GM19468 (cell line): ENCODE measurements around the gene SLC15A3.

Experiments
- ATAC-seq: cut with Tn5 transposase; IDR thresholded peaks from one replicate; pipeline ENCODE4 v1.9.1; 2021; ENCODE audit warnings: mild to moderate bottlenecking, moderate library complexity, moderate number of reproducible peaks; ENCODE audit not compliant: unreplicated experiment; ENCODE audit errors: extremely low read depth

Gene SLC15A3

DNA sequence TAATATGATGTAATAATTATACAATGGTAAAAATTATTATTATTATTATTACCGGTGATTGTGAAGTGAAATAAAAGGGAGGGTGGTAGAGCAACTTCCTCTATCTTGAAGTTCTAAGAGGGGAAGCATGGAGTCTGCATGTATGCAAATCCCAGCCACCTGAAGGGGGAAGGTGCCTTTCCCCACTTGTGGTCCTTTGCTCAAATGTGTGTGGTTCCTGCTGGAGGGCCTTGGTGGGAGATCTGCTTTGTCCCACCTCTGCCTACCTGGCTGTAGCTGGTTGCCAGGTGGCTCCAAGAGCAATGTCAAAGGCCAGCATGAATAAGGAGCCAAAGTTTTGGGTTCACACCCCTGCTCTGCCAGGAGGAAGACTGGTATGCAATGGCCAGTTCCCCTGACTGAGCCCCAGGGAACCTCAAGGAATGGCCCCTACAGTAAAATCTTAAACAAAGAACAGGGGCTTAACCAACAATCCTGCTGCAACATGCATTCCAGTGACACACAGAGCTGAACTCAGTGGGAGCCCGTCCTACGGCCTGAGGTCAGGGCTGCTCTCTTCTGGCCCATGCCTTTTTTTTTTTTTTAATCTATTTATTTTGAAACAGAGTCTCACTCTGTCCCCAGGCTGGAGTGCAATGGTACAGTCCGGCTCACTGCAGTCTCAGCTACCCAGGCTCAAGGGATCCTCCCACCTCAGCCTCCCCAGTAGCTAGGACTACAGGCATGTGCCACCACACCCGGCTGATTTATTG is 19.2 kb downstream of the SLC15A3 start:
- no peak for ATAC-seq

DNA sequence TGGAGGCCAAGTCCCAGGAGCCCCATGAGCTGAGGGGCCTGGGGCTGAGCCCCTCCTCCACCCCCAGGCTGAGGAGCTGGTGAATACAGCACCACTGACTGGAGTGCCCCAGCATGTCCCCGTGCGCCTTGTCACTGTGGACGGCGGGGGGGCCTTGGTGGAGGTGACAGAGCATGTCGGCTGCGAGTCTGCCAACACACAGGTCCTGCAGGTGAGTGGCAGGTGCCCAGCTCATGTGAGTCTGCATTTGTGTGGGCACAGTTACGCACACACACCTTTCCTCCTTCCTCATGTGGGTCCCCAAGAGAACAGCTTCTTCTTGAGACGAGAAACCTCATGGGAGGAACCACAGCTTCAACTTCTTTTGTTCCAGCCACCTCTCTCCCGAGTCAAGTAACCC is 20.1 kb downstream of the SLC15A3 start:
- no peak for ATAC-seq

DNA sequence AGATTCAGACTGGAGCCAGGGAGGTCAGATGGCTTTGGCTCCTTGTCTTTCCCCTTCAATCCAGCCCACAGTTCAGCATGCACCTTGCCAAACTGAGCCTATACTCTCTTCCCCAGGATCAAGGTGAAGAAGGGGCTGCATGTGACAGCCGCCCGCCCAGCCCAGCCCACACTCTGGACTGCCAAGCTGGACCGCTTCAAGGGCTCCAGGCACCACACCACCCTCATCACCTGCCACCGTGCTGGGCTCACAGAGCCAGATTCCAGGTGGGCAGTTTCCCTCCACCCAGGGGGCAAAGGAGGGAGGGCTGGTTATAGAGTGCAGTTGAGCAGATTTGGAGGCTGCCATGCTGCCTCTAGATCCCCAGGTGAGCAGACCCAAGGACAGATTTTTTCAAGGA is 21.6 kb downstream of the SLC15A3 start:
- ATAC-seq = no peak

DNA sequence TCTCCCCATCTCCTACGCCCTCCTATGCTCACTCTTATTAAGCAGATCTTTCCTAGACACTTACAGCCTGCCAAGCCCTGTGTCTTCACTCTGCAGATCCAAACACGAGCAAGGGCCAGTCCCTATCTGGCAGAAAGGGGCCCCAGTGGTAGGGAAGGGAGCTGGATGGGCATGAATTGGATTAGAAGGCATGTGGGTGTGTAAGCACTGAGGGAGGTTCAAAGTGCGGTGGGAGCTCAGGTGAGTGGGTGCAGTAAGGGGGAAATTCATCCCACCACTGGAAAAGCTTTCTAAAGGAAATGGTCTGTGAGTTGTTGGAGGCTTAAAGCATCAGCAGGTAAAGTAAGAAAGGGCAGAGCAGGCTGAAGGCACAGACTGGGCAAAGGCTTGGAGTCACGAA is 22.2 kb downstream of the SLC15A3 start:
- ATAC-seq = no peak

DNA sequence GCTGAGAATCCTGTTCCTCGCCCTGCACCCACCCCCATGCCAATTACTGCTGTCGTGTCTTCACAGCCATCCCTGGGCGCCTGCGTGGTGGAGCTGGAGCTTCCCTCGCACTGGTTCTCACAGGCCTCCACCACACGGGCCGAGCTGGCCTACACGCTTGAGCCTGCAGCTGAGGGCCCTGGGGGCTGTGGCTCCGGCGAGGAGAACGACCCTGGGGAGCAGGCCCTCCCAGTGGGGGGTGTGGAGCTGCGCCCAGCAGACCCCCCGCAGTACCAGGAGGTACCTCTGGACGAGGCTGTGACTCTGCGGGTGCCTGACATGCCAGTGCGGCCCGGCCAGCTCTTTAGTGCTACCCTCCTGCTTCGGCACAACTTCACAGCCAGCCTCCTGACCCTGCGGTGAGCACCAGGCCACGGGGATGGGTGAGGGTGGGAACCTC is 23.4 kb downstream of the SLC15A3 start:
- no peak for ATAC-seq

DNA sequence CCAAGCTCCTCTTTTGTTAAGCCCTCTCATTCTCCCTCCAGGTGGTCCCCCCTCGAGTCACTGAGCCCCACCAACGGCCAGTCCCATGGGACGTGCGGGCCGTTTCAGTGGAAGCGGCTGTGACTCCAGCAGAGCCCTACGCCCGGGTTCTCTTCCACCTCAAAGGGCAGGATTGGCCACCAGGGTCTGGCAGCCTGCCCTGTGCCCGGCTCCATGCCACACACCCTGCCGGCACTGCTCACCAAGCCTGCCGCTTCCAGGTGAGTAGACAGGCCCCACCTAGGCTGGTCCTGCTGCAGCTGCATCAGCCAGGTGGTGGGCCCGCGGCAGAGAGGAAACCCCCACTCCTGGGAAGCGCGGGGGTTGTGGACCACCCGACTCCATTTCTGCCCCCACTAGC is 24.4 kb downstream of the SLC15A3 start:
- no peak for ATAC-seq

DNA sequence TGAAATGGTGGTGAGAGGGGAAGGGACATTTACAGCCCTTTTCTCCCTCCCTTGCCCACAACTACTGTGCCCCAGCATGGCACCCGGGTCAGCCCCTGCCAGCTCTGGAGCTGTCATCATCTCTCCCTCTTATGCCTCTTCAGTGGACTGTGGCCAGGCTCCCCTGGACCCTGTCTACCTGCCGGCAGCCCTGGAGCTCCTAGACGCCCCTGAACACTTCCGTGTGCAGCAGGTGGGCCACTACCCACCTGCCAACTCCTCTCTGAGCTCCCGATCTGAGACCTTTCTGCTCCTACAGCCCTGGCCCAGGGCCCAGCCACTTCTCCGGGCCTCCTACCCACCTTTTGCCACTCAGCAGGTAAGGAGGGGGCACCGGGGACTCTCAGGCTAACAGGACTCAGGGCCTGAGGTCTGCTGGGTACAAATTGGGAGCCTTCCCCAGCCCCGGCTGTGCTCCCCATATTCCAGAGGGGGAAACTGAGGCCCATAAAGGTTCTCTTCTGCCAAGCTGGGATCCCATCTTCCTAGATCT is 24.8 kb downstream of the SLC15A3 start:
- ATAC-seq = no peak

DNA sequence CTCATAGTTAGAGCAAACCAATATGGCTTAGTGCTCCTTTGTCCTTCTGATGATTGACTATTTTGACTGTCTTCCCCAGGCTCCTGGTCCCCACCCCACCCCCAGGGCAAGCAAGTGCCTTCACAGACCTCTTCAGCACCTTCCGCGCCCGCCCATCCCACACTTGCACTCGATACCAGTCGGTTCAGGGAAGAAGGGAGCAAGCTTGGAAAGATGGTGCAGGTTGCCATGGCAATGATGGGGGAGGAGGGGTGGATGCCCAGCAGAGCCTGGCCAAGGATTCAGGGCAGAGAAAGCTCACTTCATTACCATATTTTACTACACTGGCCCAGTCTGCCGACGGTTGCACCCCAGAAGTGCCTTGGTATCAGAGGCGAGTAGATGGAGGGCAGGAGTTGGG is 25.5 kb downstream of the SLC15A3 start:
- ATAC-seq = no peak

DNA sequence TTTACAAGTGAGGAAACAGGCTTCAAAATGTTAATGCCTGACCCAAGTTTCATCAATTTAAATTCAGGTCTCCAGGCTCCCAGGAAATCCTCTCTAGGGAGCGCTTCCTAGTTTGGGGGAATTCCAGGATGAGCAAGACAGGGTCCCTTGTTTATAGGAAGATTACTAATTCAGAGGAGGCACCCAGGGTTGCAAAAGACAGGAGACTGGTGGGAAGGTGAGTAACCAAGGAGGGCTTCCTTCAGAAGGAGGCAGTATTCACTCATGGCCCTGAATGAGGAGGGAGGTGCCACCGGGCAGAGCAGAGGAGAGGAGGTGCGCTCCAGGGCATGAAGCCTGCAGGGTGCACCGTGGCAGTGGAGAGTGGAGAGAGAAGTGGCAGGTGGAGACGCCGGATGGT is 26.1 kb downstream of the SLC15A3 start:
- ATAC-seq = no peak

DNA sequence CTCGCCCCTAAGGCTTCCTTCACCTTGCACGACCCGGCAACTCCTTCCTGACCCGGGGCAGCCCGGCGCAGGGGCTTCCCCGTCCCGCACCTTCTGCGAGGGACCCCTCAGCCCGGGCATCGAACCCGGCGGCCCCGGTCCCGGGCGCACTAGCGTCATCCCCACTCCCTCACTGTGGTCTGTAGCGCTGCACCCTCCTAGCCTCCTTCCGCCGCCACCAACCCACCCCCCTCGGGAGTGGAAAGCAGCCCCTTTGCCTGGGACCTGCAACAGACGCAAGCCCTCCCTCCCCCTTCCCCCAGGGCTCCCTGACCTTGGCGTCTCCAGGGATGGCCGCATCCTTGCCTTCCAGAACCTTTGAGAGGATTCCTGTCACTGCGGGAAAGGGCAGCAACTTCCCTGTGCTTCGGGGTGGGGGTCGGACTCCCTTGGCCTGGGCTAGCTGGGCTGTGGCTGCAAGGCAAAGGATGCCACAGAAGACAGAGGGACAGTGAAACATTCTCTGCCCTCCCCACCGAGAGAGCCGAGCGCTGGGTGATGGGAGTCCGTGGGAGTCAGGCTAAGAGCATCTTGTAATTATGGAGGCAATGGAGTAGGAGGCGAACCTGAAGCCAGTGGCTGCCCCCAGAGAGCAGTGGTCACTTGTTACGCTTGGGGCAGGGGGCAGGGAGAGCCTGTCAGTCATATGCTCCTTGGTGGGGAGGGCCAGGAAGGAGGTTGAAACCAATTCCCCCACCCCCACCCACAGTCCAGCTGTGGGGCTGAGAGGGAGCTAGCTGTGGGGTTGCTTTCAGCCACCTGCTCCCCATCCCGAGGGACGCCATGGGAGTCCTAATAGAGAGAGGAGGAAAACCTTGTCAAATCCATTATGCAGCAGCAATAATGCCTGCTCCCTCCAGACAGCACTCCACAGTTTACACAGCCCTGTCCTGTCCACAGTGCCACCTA is 26.8 kb downstream of the SLC15A3 start:
- ATAC-seq = no peak

DNA sequence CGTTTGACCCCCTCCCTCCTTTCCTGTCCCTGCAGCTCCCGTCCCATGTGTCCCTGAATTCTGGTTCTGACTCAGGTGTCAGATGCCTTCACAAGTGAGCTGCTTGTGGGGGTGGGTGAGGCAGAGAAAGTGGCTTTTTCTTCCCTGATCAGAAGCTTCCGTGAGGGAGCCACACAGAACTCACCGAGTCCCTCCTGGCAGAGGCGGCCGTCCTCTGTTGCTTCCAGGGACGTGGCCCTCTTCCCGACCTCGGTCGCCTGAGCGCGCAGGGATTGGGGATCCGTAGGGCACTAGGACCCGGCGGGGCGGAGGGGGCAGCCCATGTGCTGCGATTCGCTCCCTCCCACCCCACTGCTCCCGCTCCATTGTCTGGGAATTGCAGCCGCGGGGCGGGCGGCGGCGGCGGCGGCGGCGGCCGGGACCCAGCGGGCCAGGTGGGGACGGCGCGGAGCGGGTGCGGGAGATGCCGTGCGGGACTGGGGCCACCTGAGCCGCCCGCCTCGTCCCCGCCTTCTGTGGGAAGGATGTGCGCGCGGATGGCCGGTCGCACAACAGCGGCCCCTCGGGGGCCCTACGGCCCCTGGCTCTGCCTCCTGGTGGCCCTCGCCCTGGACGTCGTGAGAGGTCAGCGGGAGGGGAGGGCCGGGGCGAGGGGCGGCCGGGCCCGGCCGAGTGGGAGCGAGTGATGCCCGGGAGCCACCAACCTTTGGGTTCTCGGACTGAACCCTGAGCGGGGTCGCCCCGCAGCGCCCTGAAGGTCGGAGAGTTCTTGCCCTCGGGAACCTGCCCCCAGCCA is 27.7 kb downstream of the SLC15A3 start, which contains the start of gene TMEM132A:
TMEM132A (plus strand) TSS at position 351 of the 796 bp plus-strand sequence; CDS start at position 525, 174 bp downstream.
- ATAC-seq = no peak

DNA sequence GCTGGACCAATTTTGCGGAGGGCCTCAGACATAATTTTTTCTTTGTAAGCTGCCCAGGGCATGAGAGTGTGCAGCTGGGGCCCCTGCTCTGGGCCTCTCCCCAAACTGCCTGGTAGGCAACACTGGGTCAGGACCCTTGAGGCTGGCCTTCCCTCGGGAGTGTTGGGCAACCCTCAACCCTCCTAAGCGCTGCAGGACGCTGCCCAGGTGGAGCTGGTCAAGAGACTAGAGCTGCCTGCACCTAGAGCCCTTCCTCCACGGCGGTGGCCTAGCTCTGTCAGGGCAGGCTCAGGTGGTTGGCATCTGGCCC is 28.2 kb downstream of the SLC15A3 start:
- no peak for ATAC-seq

DNA sequence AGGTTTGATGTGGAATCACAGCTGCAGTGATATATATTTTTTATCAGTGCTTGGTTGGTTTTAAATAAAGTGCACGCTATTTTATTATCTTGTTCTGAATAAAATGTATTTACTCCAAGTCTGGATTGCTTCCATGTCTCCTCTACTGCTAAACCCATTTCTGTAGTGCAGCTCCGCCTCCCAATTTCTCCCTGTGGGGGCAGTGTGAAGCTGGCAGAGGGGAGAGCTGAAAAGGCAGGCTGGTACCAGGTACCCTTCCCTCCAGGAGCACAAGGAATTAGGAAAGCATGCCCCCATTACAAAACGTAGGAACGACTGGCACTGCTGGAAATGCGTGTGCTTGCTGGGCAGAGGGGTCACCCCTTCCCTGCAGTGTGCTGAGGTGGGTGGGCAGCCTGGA is 28.6 kb downstream of the SLC15A3 start:
- ATAC-seq = no peak

DNA sequence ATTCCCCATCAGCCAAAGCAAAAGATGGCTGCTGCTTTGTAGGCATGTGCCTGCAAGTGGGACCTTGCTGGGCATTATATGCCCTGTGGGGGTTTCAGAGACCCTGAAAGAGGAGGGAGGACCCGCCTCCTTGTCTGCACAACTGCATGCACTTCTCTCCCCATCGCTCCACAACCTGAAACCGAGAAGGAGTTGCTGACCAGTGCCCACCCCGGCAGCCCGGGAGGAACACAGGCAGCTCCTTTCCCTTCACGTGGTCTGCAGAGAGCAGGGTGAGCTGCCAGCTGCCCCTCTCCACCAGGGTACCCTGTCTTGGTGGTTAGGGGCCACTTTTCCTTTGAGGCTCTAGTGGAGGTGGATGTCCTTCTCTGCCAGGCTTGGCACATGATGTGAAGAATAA is 29.1 kb downstream of the SLC15A3 start:
- ATAC-seq = no peak

DNA sequence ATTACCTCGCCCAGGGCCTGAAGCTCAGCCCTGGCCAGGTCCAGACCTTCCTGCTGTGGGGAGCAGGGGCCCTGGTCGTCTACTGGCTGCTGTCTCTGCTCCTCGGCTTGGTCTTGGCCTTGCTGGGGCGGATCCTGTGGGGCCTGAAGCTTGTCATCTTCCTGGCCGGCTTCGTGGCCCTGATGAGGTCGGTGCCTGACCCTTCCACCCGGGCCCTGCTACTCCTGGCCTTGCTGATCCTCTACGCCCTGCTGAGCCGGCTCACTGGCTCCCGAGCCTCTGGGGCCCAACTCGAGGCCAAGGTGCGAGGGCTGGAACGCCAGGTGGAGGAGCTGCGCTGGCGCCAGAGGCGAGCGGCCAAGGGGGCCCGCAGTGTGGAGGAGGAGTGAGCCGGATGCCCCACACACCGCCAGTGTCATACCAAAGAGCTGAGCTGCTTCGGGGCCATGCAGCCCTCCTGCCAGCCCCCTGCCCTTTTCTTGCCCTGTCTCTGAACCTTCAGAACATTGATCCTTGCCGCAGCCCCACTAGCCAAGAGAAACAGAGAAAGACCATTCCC is 30.1 kb downstream of the SLC15A3 start:
- ATAC-seq = no peak

DNA sequence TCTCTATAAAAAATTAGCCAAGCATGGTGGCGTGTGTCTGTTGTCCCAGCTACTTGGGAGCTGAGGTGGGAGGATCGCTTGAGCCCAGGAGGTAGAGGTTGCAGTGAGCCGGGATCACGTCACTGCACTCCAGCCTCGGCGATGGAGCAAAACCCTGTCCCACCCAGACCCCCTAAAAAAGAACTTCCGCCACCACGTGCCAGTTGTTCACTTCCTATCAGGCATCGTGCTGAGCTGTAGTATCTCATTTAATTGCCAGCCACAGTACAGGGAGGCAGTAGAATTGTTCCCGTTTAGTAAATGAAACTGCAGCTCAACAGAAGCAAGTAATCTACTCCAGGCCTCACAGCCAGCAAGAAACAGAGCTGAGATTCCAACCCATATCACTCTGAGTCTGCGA is 30.7 kb downstream of the SLC15A3 start:
- no peak for ATAC-seq

DNA sequence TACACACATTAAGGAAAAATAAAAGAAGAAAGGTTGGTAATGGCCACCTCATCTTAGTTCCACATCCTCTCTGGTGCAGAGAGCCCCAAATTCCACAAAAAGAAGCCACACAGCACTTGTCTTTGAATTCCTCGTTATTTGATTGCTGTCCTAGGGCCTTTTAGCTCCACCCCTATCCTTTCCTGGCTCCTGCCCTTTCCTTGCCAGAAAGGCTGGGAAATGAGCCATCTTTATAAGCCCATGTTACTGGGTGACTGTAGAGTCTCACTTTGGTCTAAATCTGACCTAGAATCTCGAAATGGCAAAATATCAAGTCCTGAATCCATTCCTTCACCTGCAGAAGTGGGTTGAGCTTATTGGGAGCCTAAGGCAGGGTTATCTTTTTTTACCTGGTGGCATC is 32.0 kb downstream of the SLC15A3 start:
- ATAC-seq = no peak

DNA sequence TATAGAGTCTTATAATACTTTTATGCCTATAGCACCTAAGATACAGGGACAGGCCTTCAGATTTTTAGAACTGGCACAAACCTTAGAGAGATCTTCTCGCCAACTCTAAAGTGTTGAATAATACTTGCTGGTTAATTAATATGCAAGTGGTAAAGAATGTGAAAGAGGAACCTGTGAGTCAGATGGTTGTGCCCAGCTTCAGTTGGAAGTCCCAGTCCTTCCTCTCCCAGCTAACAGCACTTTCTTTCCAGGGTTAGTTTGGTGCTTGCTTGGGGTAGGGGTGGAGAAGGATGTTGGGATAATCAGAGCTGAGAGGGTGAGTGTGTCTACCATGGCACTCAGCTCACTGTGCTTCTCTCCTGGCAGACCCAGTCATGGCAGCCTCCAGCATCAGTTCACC is 32.7 kb downstream of the SLC15A3 start:
- no peak for ATAC-seq

DNA sequence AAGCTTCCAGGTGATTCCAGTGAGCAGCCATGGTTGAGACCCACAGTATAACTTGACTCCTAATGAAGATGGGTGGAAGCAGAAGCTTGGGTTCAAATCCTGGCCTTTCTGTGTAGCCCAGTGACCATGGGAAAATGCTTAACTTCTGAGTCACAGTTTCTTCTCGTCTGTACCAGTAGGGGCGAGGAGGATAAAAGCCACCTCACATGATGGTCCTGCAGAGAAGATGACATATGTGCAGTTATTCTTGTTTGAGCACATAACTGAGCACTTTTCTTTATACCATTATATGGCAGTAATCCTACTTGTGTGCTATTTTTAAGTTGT is 33.1 kb downstream of the SLC15A3 start:
- no peak for ATAC-seq

DNA sequence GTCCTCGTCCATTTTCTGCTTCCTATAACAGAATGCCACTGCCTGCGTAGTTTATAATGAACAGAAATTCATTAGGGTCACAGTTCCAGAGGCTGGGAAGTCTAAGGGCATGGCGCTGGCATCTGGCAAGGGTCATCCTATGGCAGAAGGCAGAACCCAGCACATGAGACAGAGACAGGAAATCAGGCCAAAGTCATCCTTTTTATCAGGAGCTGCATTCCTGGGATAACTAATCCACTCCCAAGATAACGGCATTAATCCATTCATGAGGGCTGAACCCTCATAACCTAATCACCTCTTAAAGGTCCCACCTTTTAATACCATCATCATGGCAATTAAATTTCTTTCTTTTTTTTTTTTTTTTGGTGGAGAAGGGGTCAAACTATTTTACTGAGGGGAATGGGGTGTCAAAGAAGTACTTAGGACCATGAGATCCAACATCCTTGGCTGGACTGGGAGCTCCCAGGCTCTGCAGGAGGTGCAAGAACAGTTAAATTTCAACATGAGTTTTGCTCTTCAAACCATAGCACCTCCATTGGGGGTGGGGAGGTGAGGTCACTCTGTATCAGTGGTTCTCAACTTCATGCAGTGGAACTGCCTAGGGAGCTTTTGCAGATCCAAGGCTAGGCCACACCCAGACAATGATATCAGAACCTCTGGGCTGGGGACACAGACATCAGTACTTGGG is 33.6 kb downstream of the SLC15A3 start:
- ATAC-seq = no peak
